Trophoblast cell (in vitro differentiated cells and primary cell): ENCODE results near the gene MRPL42.
A peak's percentile ranks its signal among the peaks of the same experiment; 100 is the strongest.

ENCODE experiments used
- DNase-seq, 2 donors: peaks; one replicate each; pipeline ENCODE4 v3.0.0-alpha.2; 2016
- H2AFZ ChIP-seq: 2 replicates; pipeline ENCODE4 v1.6.1; 2013; ENCODE audit warnings: low read length, moderate library complexity, mild to moderate bottlenecking; ENCODE audit not compliant: insufficient read depth, poor library complexity
- H2AK5ac ChIP-seq: 2 replicates; pipeline ENCODE4 v1.6.1; 2013; ENCODE audit warnings: mild to moderate bottlenecking, low read length
- H2BK120ac ChIP-seq: 2 replicates; pipeline ENCODE4 v1.6.1; 2013; ENCODE audit warnings: low read length, mild to moderate bottlenecking, moderate library complexity; ENCODE audit not compliant: insufficient read depth, poor library complexity
- H2BK12ac ChIP-seq: 2 replicates; pipeline ENCODE4 v1.6.1; 2013; ENCODE audit warnings: mild to moderate bottlenecking, low read length, moderate library complexity
- H2BK5ac ChIP-seq: 2 replicates; pipeline ENCODE4 v1.6.1; 2013; ENCODE audit warnings: low read length, low read depth, moderate library complexity, mild to moderate bottlenecking; ENCODE audit not compliant: poor library complexity
- H3K14ac ChIP-seq: 2 replicates; pipeline ENCODE4 v1.6.1; 2013; ENCODE audit warnings: mild to moderate bottlenecking, low read length
- H3K18ac ChIP-seq: 2 replicates; pipeline ENCODE4 v1.6.1; 2013; ENCODE audit warnings: mild to moderate bottlenecking, low read length
- H3K23ac ChIP-seq: 2 replicates; pipeline ENCODE4 v1.6.1; 2013; ENCODE audit warnings: low read length
- H3K27ac ChIP-seq: 2 replicates; pipeline ENCODE4 v1.5.1; 2013; ENCODE audit warnings: low read depth, mild to moderate bottlenecking, inconsistent platforms, low read length, moderate library complexity
- H3K27me3 ChIP-seq: 2 replicates; pipeline ENCODE4 v1.6.1; 2013; ENCODE audit warnings: inconsistent platforms, mild to moderate bottlenecking, low read length, moderate library complexity; ENCODE audit not compliant: insufficient read depth
- H3K36me3 ChIP-seq, 2 experiments: 1 replicate in 1 of 2; 2 replicates in 1 of 2; pipeline ENCODE4 v1.6.1; 2013; ENCODE audit warnings: low read length in 2 of 2, mild to moderate bottlenecking in 2 of 2, moderate library complexity in 1 of 2; ENCODE audit not compliant: insufficient read depth in 2 of 2, control insufficient read depth in 1 of 2
- H3K4ac ChIP-seq: 2 replicates; pipeline ENCODE4 v1.6.1; 2013; ENCODE audit warnings: low read depth, mild to moderate bottlenecking, low read length, moderate library complexity
- H3K4me1 ChIP-seq, 2 experiments: 1 replicate in 1 of 2; 2 replicates in 1 of 2; pipeline ENCODE4 v1.6.1; 2013; ENCODE audit warnings: low read length in 2 of 2, mild to moderate bottlenecking in 2 of 2, moderate library complexity in 1 of 2; ENCODE audit not compliant: insufficient read depth in 2 of 2, control insufficient read depth in 1 of 2
- H3K4me2 ChIP-seq: 2 replicates; pipeline ENCODE4 v1.6.1; 2013; ENCODE audit warnings: inconsistent platforms, mild to moderate bottlenecking, low read length, moderate library complexity
- H3K4me3 ChIP-seq: 2 replicates; pipeline ENCODE4 v1.5.1; 2013; ENCODE audit warnings: mild to moderate bottlenecking, low read depth, low read length, inconsistent platforms
- H3K79me1 ChIP-seq: one replicate; pipeline ENCODE4 v1.6.1; 2013; ENCODE audit warnings: low read length
- H3K79me2 ChIP-seq: 2 replicates; pipeline ENCODE4 v1.6.1; 2013; ENCODE audit warnings: low read length, mild to moderate bottlenecking; ENCODE audit not compliant: control insufficient read depth, insufficient read depth, poor library complexity
- H3K9ac ChIP-seq: 2 replicates; pipeline ENCODE4 v1.6.1; 2013; ENCODE audit warnings: mild to moderate bottlenecking, low read length
- H3K9me3 ChIP-seq: 2 replicates; pipeline ENCODE4 v1.6.1; 2013; ENCODE audit warnings: low read depth, mild to moderate bottlenecking, control low read depth, inconsistent platforms, low read length; ENCODE audit not compliant: insufficient read depth
- H4K12ac ChIP-seq: 2 replicates; pipeline ENCODE4 v1.6.1; 2013; ENCODE audit warnings: low read depth, mild to moderate bottlenecking, low read length, moderate library complexity
- H4K8ac ChIP-seq: 2 replicates; pipeline ENCODE4 v1.6.1; 2013; ENCODE audit warnings: low read depth, mild to moderate bottlenecking, low read length, moderate library complexity
- H4K91ac ChIP-seq: one replicate; pipeline ENCODE4 v1.6.1; 2013; ENCODE audit warnings: low read depth, mild to moderate bottlenecking, low read length, moderate library complexity
- WGBS: extraction: QIAGEN DNeasy Blood & Tissue Kit; methylation state at CpG from one replicate; pipeline ENCODE4 v1.1.7; 2013; ENCODE audit warnings: missing lambda C conversion rate; ENCODE audit not compliant: insufficient read length, insufficient coverage; ENCODE audit errors: extremely low coverage; 5-methylcytosine and 5-hydroxymethylcytosine counted together

MRPL42 gene

DNA sequence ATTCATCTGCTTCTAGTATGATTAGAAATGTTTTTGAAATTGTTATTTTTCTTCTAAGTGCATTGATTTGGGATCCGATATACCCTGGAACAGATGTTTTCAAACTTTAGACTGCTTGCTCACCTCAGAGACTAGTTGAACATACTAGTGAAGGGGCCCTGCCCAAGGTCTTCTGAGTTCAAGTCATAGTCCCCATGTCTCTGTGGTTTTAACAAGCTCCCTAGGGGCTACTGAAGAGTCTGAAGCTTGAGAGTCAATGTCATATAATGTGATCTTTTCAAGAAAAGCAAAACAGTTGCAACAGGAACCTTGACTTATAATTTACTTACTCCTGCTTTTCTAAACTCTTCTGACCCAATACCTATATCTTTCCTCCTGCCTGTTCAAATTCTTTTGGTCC lies 18.0 kb upstream of the MRPL42 start:
- Histone ChIP-seq H3K4me3 (no peak overlapping the region), H3K27ac (no peak overlapping the region), H4K8ac (no peak overlapping the region), H4K91ac (no peak overlapping the region), H3K4me1 (peaks cover 0 to 6% of the 10 kb centered on the region in 2 experiments), H2AK5ac (no peak overlapping the region), H3K23ac (no peak overlapping the region), H3K9ac (no peak overlapping the region), H3K79me2 (no peaks in the 10 kb centered on the region), H3K4ac (no peak overlapping the region), H3K79me1 (no peaks in the 10 kb centered on the region), H4K12ac (no peak overlapping the region), H3K27me3 (no peaks in the 10 kb centered on the region), H3K14ac (no peak overlapping the region), H2BK12ac (no peak overlapping the region), H3K4me2 (no peak overlapping the region), H3K36me3 (no peaks in the 10 kb centered on the region), H2AFZ (no peak overlapping the region), H2BK5ac (no peak overlapping the region), H2BK120ac (no peak overlapping the region), H3K9me3 (no peaks in the 10 kb centered on the region), H3K18ac (no peak overlapping the region)
- WGBS: no CpG with 5 or more reads among the region's 1 CpG
- no peak for DNase-seq

DNA sequence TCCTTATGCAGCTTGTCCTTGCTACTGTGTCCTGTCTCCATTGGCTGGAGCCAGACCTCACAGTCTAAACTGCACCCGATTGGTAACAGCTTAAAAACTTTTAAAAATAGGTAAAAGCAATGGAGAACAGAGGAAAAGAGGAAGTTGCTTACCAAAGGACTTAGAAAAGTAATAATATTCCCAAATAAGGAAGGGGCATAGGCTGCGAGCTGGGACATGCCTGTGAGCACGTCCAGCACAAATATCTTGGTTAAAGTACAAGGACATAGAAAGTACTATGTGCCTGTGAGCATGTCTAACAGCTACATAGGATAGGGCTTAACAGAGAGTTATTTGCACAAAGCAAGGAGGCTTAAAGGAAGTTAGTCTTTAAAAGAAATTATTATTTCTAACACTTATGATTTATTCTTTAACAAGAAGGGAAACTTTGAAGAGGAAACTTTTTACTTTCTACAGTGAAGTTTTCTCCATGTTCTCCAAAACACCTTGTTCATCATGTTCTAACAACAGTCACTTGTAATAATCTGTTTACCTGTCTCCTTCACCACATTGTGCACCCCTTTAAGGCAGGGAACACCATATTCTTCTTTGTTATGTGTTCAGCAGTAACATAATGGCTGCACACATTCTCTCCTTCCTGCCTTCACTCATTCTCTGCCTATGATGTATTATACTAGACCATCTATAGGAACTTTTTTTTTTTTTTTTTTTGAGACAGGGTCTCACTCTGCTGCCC lies 15.7 kb upstream of the MRPL42 start:
- WGBS: no CpG with 5 or more reads among the region's 3 CpGs
- Histone ChIP-seq H3K4ac (no peak overlapping the region), H2BK120ac (no peak overlapping the region), H4K91ac (no peak overlapping the region), H3K23ac (no peak overlapping the region), H3K9ac (no peak overlapping the region), H2AK5ac (no peak overlapping the region), H2BK12ac (no peak overlapping the region), H3K36me3 (no peaks in the 10 kb centered on the region), H3K27me3 (no peaks in the 10 kb centered on the region), H3K18ac (no peak overlapping the region), H2BK5ac (no peak overlapping the region), H3K4me2 (no peak overlapping the region), H3K9me3 (no peaks in the 10 kb centered on the region), H3K27ac (no peak overlapping the region), H3K79me2 (no peaks in the 10 kb centered on the region), H3K4me1 (peaks cover 0 to 6% of the 10 kb centered on the region in 2 experiments), H4K8ac (no peak overlapping the region), H4K12ac (no peak overlapping the region), H3K79me1 (no peaks in the 10 kb centered on the region), H2AFZ (no peak overlapping the region), H3K4me3 (no peak overlapping the region), H3K14ac (no peak overlapping the region)
- no peak for DNase-seq

DNA sequence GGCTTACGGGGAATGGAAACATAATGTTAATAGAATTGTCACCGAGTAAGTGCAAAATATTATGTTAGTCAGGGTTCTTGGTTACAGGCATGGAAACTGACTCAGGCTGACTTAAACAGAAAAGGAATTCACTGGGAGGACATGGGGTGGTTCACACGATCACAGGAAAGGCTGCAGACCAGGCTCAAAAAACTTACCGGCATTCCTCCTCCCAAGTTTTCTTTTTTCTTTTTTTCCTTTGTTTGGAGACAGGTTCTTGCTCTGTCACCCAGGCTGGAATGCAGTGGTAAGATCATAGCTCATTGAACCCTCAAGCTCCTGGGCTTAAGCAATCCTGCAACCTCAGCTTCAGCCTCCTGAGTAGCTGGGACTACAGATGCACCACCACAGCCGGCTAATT lies 13.7 kb upstream of the MRPL42 start:
- Histone ChIP-seq H3K18ac (no peak overlapping the region), H3K4ac (no peak overlapping the region), H3K27ac (no peak overlapping the region), H4K8ac (peak overlapping the region; percentile 38), H3K9me3 (no peaks in the 10 kb centered on the region), H3K79me2 (no peaks in the 10 kb centered on the region), H3K36me3 (no peaks in the 10 kb centered on the region), H3K27me3 (no peaks in the 10 kb centered on the region), H3K23ac (no peak overlapping the region), H2BK120ac (no peak overlapping the region), H4K12ac (peak overlapping the region; percentile 43), H3K79me1 (no peaks in the 10 kb centered on the region), H2BK5ac (peak overlapping the region; percentile 31), H3K14ac (no peak overlapping the region), H3K9ac (no peak overlapping the region), H2BK12ac (no peak overlapping the region), H3K4me1 (peaks cover 0 to 6% of the 10 kb centered on the region in 2 experiments), H4K91ac (no peak overlapping the region), H3K4me2 (no peak overlapping the region), H2AFZ (no peak overlapping the region), H3K4me3 (no peak overlapping the region), H2AK5ac (no peak overlapping the region)
- no CpG with 5 or more reads among the region's 5 CpGs for WGBS
- no peak for DNase-seq

DNA sequence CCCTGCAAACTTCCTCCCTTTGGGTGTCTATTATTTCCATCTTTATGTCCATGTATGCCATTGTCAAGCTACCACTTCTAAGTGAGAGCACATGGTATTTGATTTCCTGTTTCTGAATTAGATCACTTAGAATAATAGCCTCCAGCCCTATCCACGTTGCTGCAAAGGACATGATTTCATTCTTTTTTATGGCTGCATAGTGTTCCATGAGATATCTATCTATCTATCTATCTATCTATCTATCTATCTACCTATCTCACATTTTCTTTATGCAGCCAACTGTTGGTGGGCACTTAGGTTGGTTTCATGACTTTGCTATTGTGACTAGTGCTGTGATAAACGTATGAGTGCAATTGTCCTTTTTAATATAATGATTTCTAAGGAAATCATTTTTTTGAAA lies 11.2 kb upstream of the MRPL42 start:
- Histone ChIP-seq H3K4me3 (no peak overlapping the region), H3K27me3 (no peaks in the 10 kb centered on the region), H3K36me3 (no peaks in the 10 kb centered on the region), H3K27ac (no peak overlapping the region), H3K23ac (no peak overlapping the region), H2AK5ac (no peak overlapping the region), H2BK120ac (no peak overlapping the region), H3K9me3 (no peaks in the 10 kb centered on the region), H3K79me2 (no peaks in the 10 kb centered on the region), H3K14ac (no peak overlapping the region), H3K4ac (no peak overlapping the region), H3K79me1 (no peaks in the 10 kb centered on the region), H4K12ac (no peak overlapping the region), H2BK5ac (no peak overlapping the region), H2BK12ac (no peak overlapping the region), H2AFZ (no peak overlapping the region), H3K4me2 (no peak overlapping the region), H3K9ac (no peak overlapping the region), H3K18ac (no peak overlapping the region), H4K8ac (no peak overlapping the region), H4K91ac (no peak overlapping the region), H3K4me1 (peaks cover 0 to 6% of the 10 kb centered on the region in 2 experiments)
- no peak for DNase-seq
- WGBS: no CpG with 5 or more reads among the region's 2 CpGs
